ENCODE measurements around the gene NUB1. TPM values are rescaled to one million over a fixed set of nuclear protein-coding genes. Genes with fewer than 3 reads are reported as not detected.

NUB1 gene
- total RNA-seq, 2 donors from 2014 or later = 33.0 to 37.9 TPM

- DNase-seq (ENCODE audit: low spot score) = peak; percentile 94
- intact Hi-C loops (cut with DNase I) = loop anchor here (5.0 kb wide), 2 partner anchors 79 to 389 kb away; no protein-coding TSS in a partner anchor
Observed at GRCh38 chr7:151368136-151368571, 26.5 kb downstream of the NUB1 start.

- intact Hi-C loops (cut with DNase I) = loop anchor here in 1 of 2 donors (10.0 kb wide), 1 partner anchor 394 kb away; no protein-coding TSS in a partner anchor
- DNase-seq (ENCODE audit: low spot score) = peak; percentile 67
Observed at GRCh38 chr7:151371266-151371665, 29.7 kb downstream of the NUB1 start.

DNA sequence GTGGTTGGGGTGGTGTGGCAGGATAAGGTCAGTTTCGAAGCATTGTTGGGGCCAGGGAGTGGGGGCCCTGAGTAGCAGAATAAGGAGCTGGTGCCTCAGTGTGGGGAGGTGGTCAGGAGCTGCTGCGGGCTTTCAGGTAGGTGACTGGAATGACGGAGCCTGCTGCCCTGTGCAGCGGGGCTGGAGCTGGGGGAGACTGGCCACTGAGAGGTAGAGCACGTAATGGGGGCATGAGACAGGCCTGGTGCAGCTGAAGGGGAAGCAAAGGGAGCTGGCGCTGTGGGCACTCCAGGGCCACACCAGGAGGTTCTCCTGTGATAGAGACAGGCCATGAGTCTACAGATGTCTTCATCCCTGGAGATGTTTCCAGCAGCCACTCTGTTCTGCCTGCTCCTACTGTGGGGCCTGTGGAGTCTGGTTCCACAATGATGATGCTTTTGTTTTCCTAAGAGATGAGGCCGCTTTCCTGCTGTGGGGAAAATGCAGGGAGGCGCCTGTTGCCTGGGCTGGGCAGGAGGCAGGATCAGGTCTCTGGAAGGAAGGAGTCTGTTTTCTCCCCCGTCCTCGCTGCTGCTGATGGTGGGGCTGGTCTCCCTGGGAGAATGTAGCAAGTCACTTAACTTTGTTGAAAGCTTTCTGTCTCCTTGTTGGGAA lies 31.1 kb downstream of the NUB1 start:
- peak; percentile 42 for DNase-seq (ENCODE audit: low spot score)
- intact Hi-C loops (cut with DNase I) = loop anchor here in 1 of 2 donors (10.0 kb wide), 1 partner anchor 392 kb away; no protein-coding TSS in a partner anchor

- peak; percentile 31 for DNase-seq (ENCODE audit: low spot score)
- intact Hi-C loops (cut with DNase I) = loop anchor here in 1 of 2 donors (10.0 kb wide), 1 partner anchor 391 kb away; no protein-coding TSS in a partner anchor
Observed at GRCh38 chr7:151373599-151373998, 32.0 kb downstream of the NUB1 start.

DNA sequence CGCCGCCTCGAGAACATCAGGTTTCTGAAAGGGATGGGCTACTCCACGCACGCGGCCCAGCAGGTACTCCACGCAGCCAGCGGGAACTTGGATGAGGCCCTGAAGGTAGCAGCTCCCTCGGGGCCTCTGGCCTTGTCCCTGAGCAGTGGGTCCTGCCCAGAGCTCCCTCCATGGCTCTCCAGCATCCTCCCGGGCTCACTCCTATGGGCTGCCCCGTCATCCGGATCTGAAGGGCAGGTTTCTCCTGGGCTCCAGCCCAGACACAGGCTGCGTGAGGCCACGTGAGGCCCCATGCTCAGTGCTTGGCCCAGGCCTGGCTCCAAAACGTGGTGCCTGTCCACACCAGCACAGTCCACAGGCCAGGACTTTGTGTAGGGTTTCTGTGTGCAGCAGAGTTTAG lies 32.5 kb downstream of the NUB1 start:
- peak; percentile 46 for DNase-seq (ENCODE audit: low spot score)
- intact Hi-C loops (cut with DNase I) = loop anchor here in 1 of 2 donors (10.0 kb wide), 1 partner anchor 391 kb away; no protein-coding TSS in a partner anchor

- DNase-seq (ENCODE audit: low spot score) = peak; percentile 54
Observed at GRCh38 chr7:151374726-151375125, 33.1 kb downstream of the NUB1 start.

GRCh38 chr7:151375530-151376217 lies 34.1 kb downstream of the NUB1 start:
- peak; percentile 73 for DNase-seq (ENCODE audit: low spot score)
- intact Hi-C loops (cut with DNase I) = loop anchor here in 1 of 2 donors (10.0 kb wide), 1 partner anchor 389 kb away; no protein-coding TSS in a partner anchor

More at GRCh38 chr7:151374726-151375125, 33.1 kb downstream of the NUB1 start:
- intact Hi-C loops (cut with DNase I) = loop anchor here in 1 of 2 donors (10.0 kb wide), 1 partner anchor 390 kb away; no protein-coding TSS in a partner anchor

- peak; percentile 64 for DNase-seq (ENCODE audit: low spot score)
- intact Hi-C loops (cut with DNase I) = loop anchor here in 1 of 2 donors (10.0 kb wide), 1 partner anchor 388 kb away; no protein-coding TSS in a partner anchor
Observed at GRCh38 chr7:151376218-151376902, 34.7 kb downstream of the NUB1 start.

DNA sequence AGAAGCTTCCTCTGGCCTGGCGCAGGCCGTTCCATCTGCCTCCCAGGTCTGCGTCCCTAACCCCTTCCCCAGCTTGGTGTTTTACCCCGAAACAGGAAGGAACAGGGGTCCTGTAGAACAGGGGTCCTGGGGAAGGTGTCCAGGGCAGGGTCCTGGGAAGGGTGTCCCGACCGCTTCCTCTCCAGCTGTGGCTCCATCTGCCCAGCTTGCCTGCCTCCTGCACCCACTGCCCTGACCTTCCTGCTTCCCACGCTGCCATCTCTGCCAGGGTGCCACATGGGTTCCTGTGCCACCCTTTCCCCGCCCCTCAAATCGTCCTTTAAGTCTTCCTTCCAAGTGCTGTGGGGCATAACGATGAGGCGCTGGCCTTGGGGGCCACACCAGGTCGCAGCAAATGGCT lies 35.8 kb downstream of the NUB1 start:
- intact Hi-C loops (cut with DNase I) = loop anchor here in 1 of 2 donors (10.0 kb wide), 1 partner anchor 387 kb away; no protein-coding TSS in a partner anchor
- DNase-seq (ENCODE audit: low spot score) = peak; percentile 67

DNA sequence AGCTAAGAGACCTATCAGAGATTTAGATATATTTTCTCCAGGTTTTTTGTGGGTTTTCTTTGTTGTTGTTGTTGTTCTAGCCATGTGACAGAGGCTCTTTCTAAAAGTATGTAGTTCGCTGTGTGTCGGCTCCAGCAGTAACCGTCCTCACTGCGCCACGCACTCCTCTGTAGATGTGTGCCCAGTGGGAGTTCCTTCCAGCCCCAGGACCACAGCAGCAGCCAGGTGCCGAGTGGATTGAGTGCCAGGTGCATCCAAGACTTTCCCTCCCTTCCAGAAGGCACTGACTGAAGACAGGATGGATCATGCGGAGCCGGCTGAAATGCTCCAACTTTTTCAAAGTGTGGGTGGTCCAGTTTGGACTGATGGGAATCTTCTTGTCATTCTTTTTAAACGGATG lies 36.4 kb downstream of the NUB1 start:
- DNase-seq (ENCODE audit: low spot score) = peak; percentile 45
- intact Hi-C loops (cut with DNase I) = loop anchor here in 1 of 2 donors (10.0 kb wide), 1 partner anchor 387 kb away; no protein-coding TSS in a partner anchor

GRCh38 chr7:151378496-151379192 lies 37.0 kb downstream of the NUB1 start:
- peak; percentile 67 for DNase-seq (ENCODE audit: low spot score)
- intact Hi-C loops (cut with DNase I) = loop anchor here in 1 of 2 donors (10.0 kb wide), 1 partner anchor 386 kb away; no protein-coding TSS in a partner anchor

GRCh38 chr7:151379193-151379520 lies 37.5 kb downstream of the NUB1 start:
- intact Hi-C loops (cut with DNase I) = loop anchor here in 1 of 2 donors (10.0 kb wide), 1 partner anchor 386 kb away; no protein-coding TSS in a partner anchor
- peak; percentile 67 for DNase-seq (ENCODE audit: low spot score)

GRCh38 chr7:151379534-151380198 lies 38.1 kb downstream of the NUB1 start:
- DNase-seq (ENCODE audit: low spot score) = peak; percentile 72
- intact Hi-C loops (cut with DNase I) = loop anchor here (10.0 kb wide), 2 partner anchors 385 to 805 kb away; no protein-coding TSS in a partner anchor

- intact Hi-C loops (cut with DNase I) = loop anchor here in 1 of 2 donors (10.0 kb wide), 1 partner anchor 806 kb away; no protein-coding TSS in a partner anchor
- peak; percentile 78 for DNase-seq (ENCODE audit: low spot score)
Observed at GRCh38 chr7:151380199-151381097, 38.8 kb downstream of the NUB1 start.

GRCh38 chr7:151381098-151381347 lies 39.4 kb downstream of the NUB1 start:
- no peak for DNase-seq (ENCODE audit: low spot score)
- intact Hi-C loops (cut with DNase I) = loop anchor here in 1 of 2 donors (10.0 kb wide), 1 partner anchor 806 kb away; no protein-coding TSS in a partner anchor

DNA sequence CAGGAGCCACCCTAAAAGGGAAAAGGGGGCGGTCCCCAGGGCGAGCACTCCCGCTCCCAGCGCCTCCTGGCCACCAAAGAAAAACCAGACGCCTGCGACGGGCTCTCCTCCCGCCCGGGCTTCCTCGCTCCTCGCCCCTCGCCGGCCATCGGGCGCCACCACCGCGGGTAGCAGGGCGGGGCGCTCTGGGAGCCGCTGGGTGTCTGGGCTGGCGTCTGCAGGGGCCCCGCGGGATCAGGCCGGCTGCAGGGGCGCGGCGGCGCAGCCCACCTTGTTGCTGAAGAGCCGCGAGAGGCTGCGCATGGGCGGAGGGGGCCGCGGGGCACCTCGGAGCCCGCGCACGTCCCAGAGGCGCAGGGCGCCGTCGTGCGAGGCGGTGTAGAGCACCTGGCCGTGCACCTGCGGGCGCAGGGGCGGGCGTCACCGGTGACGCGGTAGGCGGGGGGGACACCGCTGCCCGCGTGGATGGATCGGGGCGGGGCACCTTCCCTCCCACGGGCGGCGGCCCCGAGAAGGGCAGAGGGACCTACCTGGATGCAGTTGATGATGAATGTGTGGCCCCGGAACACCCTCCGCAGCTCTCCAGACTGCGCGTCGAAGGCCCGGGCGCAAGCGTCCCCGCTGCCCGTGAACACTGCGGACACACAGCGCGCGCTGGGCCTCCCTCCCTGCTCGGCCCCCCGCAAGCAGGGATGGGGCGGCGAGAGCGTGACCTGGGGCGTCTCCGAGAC lies 39.9 kb downstream of the NUB1 start:
- intact Hi-C loops (cut with DNase I) = loop anchor here in 1 of 2 donors (10.0 kb wide), 1 partner anchor 807 kb away; no protein-coding TSS in a partner anchor
- peak; percentile 66 for DNase-seq (ENCODE audit: low spot score)

Data from posterior vena cava (tissue), 2 donors.